Fibroblast of lung (primary cell): ENCODE results near the gene MKX.

Source experiments
- EZH2 ChIP-seq: IDR thresholded peaks from 2 replicates; pipeline ENCODE4 v1.5.1; 2012; ENCODE audit warnings: low read length, control low read depth, mild to moderate bottlenecking; ENCODE audit errors: missing control alignments
- TF ChIP-seq, protein P1 (sequence below), 2 donors: IDR thresholded peaks in 1 of 2; conservative IDR thresholded peaks in 1 of 2; 1 replicate in 1 of 2; 2 replicates in 1 of 2; pipeline ENCODE4 v1.5.1; 2011 to 2012; ENCODE audit warnings: low read length in 2 of 2, control low read depth in 1 of 2, inconsistent platforms in 1 of 2, low read depth in 1 of 2, mild to moderate bottlenecking in 1 of 2

- TF ChIP-seq, protein P1, sequence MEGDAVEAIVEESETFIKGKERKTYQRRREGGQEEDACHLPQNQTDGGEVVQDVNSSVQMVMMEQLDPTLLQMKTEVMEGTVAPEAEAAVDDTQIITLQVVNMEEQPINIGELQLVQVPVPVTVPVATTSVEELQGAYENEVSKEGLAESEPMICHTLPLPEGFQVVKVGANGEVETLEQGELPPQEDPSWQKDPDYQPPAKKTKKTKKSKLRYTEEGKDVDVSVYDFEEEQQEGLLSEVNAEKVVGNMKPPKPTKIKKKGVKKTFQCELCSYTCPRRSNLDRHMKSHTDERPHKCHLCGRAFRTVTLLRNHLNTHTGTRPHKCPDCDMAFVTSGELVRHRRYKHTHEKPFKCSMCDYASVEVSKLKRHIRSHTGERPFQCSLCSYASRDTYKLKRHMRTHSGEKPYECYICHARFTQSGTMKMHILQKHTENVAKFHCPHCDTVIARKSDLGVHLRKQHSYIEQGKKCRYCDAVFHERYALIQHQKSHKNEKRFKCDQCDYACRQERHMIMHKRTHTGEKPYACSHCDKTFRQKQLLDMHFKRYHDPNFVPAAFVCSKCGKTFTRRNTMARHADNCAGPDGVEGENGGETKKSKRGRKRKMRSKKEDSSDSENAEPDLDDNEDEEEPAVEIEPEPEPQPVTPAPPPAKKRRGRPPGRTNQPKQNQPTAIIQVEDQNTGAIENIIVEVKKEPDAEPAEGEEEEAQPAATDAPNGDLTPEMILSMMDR (conservative IDR thresholded peaks at IDR 0.05 in 1 of 2, IDR thresholded peaks at IDR 0.05 in 1 of 2; ENCODE audit: low read depth in 1 of 2, low read length in 2 of 2) = no peak
- TF ChIP-seq EZH2 = no peak
Measured at GRCh38 chr10:27760867-27761266, 15.2 kb upstream of the MKX start.
